OCI-LY3 (cell line): Measurements from ENCODE around the gene SMIM10L2A.
"Not testable (repeated sequence)": the region's sequence is repeated elsewhere in the genome, so short reads cannot be mapped to it uniquely, and the experiment has no call there.

Experiments
- H2AFZ ChIP-seq: fragments of 200-600, 300-600 bp; shearing (Covaris generic); 2 replicates; pipeline ENCODE4 v1.6.0; 2014; ENCODE audit warnings: antibody characterized with exemption, low read depth, low read length
- H3K27ac ChIP-seq: fragments of 200-600, 300-600 bp; sonication (generic); 2 replicates; pipeline ENCODE4 v1.5.1; 2014; ENCODE audit warnings: mild to moderate bottlenecking, low read length, moderate library complexity, mixed read lengths
- H3K27me3 ChIP-seq: fragments of 200-600, 300-600 bp; sonication (generic); 2 replicates; pipeline ENCODE4 v1.6.1; 2014; ENCODE audit warnings: low read depth, low read length, mixed read lengths
- H3K36me3 ChIP-seq: fragments of 200-600, 300-600 bp; sonication (generic); replicated peaks from 2 replicates; pipeline ENCODE3; 2014; ENCODE audit warnings: low read depth, low read length, mixed read lengths
- H3K4me1 ChIP-seq: fragments of 300-600, 200-600 bp; sonication (generic); 2 replicates; pipeline ENCODE4 v1.6.1; 2014; ENCODE audit warnings: low read length, mixed read lengths
- H3K4me2 ChIP-seq: fragments of 200-600, 300-600 bp; sonication (generic); 2 replicates; pipeline ENCODE4 v1.6.1; 2014; ENCODE audit warnings: low read length, mixed read lengths
- H3K4me3 ChIP-seq: fragments of 300-600, 200-600 bp; sonication (generic); 2 replicates; pipeline ENCODE4 v1.5.1; 2014; ENCODE audit warnings: antibody characterized with exemption, mild to moderate bottlenecking, low read length, moderate library complexity
- H3K79me2 ChIP-seq: fragments of 300-600, 200-600 bp; shearing (Covaris generic); 2 replicates; pipeline ENCODE4 v1.6.1; 2014; ENCODE audit warnings: mild to moderate bottlenecking, low read length, mixed read lengths
- H3K9ac ChIP-seq: fragments of 300-600, 200-600 bp; shearing (Covaris generic); 2 replicates; pipeline ENCODE4 v1.6.0; 2014; ENCODE audit warnings: mild to moderate bottlenecking, low read length, moderate library complexity
- H3K9me3 ChIP-seq: fragments of 200-600, 300-600 bp; shearing (Covaris generic); 2 replicates; pipeline ENCODE4 v1.6.1; 2014; ENCODE audit warnings: low read length, mixed read lengths; ENCODE audit not compliant: insufficient read depth
- H4K20me1 ChIP-seq: fragments of 200-600, 300-600 bp; sonication (generic); 2 replicates; pipeline ENCODE4 v1.6.1; 2016; ENCODE audit warnings: low read length, mixed read lengths; ENCODE audit not compliant: insufficient read depth
- EZH2phosphoT487 ChIP-seq: fragments of 200-600 bp; shearing (Covaris generic); IDR thresholded peaks from 2 replicates; pipeline ENCODE4 v1.6.1; 2018; ENCODE audit warnings: antibody characterized with exemption, mixed run types, low read depth
- TF ChIP-seq, protein P1 (sequence below): fragments of 200-600, 300-600 bp; sonication (generic); IDR thresholded peaks from 2 replicates; pipeline ENCODE4 v1.5.1; 2014; ENCODE audit warnings: antibody characterized with exemption, low read length, low read depth

The SMIM10L2A gene

DNA sequence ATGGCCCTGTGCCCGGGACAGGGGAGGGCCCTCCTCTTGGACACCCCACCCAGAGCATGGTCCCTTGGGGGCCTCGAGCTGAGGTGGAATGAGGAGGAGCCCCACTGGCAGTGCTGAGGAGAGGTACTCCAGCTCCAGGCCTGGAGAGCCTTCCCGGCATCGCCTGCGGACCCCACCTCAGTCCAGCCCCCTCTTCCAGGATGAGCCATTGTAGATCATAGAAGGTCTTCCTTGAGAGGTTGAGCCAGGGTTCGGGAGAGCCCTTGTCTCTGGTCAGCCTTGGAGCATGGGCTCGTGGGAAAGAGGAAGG is 16.9 kb downstream of the SMIM10L2A start:
- no peaks in the 10 kb centered on the region for H3K79me2 ChIP-seq
- H3K9me3 ChIP-seq: no peaks in the 10 kb centered on the region
- H3K27me3 ChIP-seq: no peaks in the 10 kb centered on the region
- H3K4me1 ChIP-seq: no peaks in the 10 kb centered on the region
- no peak overlapping the region for H3K4me3 ChIP-seq
- TF ChIP-seq, protein P1, sequence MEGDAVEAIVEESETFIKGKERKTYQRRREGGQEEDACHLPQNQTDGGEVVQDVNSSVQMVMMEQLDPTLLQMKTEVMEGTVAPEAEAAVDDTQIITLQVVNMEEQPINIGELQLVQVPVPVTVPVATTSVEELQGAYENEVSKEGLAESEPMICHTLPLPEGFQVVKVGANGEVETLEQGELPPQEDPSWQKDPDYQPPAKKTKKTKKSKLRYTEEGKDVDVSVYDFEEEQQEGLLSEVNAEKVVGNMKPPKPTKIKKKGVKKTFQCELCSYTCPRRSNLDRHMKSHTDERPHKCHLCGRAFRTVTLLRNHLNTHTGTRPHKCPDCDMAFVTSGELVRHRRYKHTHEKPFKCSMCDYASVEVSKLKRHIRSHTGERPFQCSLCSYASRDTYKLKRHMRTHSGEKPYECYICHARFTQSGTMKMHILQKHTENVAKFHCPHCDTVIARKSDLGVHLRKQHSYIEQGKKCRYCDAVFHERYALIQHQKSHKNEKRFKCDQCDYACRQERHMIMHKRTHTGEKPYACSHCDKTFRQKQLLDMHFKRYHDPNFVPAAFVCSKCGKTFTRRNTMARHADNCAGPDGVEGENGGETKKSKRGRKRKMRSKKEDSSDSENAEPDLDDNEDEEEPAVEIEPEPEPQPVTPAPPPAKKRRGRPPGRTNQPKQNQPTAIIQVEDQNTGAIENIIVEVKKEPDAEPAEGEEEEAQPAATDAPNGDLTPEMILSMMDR: no peak
- no peak for TF ChIP-seq EZH2phosphoT487
- H3K27ac ChIP-seq: no peak overlapping the region
- no peak overlapping the region for H3K9ac ChIP-seq
- no peaks in the 10 kb centered on the region for H3K36me3 ChIP-seq
- no peak overlapping the region for H3K4me2 ChIP-seq
- no peak overlapping the region for H2AFZ ChIP-seq
- no peaks in the 10 kb centered on the region for H4K20me1 ChIP-seq

DNA sequence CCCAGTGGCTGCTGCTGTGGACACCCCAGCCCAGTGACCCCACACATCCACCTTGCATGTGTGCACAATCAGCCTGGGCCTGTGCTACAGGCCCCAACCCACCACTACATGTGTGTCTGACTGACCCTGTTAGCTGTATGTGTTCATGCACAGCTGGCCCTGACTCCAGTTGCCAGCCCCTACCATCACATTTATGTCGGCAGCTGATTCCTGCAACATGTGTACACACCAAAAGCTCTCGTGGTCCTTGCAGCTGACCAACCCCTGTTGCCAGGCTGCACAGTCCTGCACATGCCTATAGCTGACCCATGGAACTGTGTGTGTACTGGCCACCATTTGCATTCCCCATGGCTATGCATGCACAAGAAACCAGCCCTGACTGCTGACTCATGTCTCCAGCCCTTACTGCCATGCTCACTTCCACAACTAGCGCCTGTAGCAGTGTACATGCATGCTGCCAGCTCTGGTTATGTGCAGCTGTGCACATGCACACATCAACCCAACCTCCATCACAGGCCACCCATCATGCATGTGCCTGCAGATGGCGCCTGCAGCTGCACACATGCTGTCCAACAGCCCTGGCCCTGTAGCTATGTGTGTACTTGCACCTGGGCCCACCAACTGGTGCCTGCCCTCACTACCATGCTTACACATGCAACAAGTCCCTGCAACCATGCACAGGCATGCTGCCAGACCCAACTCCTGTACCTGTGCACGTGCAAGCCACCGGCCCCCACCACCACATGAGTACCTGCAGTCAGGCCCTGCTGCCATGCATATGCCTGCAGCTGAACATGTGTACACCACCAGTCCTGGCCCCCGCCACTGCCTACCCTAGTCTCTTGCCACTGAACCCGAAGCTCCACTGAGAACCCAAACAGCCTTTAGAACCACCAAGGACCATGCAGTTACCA is 28.1 kb downstream of the SMIM10L2A start:
- no peaks in the 10 kb centered on the region for H4K20me1 ChIP-seq
- TF ChIP-seq EZH2phosphoT487: no peak
- TF ChIP-seq, protein P1: no peak
- no peak overlapping the region for H3K9ac ChIP-seq
- H2AFZ ChIP-seq: no peak overlapping the region
- no peaks in the 10 kb centered on the region for H3K27me3 ChIP-seq
- H3K4me2 ChIP-seq: no peak overlapping the region
- no peak overlapping the region for H3K4me3 ChIP-seq
- 0 out of 2 replicates have a peak, but pooled peaks cover 4% of the 10 kb centered on the region for H3K4me1 ChIP-seq
- no peaks in the 10 kb centered on the region for H3K79me2 ChIP-seq
- no peaks in the 10 kb centered on the region for H3K9me3 ChIP-seq
- no peak overlapping the region for H3K27ac ChIP-seq
- H3K36me3 ChIP-seq: no peaks in the 10 kb centered on the region

DNA sequence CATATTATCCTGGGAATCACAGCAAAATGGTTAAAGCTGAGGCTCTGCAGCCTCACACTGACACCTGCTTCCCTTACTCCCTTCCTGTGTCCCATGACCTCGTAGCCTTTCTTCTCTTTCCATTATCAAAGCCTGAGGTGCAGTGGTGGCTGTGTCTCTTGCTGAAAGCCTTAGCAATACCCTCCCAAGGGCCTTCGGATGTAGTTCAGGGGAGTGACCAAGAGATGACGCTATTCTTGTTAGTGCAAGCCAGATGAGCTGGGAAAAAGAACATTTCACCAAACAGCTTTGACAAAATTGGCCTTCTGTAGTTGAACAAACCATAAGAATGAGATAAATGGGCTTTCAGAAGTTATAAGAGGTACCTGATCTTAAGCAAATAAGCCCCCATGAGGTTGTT is 31.6 kb downstream of the SMIM10L2A start:
- no peak overlapping the region for H3K4me2 ChIP-seq
- H2AFZ ChIP-seq: no peak overlapping the region

DNA sequence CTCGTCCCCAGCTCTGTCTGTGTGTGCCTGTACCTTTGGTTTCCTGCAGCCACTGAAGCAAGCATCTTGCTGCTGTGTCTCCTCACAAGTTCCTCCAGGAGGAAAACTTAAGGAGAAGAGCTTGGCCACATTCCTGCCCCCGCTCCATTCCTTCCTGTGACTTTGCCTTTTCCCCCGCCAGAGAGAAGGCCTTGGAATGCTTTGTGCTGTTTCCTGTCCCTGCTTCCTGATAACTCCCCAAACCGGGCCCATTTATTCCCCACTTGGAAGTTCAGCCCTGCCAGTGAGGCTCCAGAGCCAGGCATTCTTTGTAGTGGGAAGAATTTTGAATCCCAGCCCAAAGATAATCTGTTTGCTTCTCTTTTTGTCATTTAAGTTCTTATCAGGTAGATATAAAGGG is 33.1 kb downstream of the SMIM10L2A start:
- H3K36me3 ChIP-seq: no peaks in the 10 kb centered on the region

More for the DNA sequence above, 31.6 kb downstream of the SMIM10L2A start:
- Histone ChIP-seq H3K4me1 (0 out of 2 replicates have a peak, but pooled peaks cover 4% of the 10 kb centered on the region), H3K27me3 (no peaks in the 10 kb centered on the region), H4K20me1 (no peaks in the 10 kb centered on the region), H3K4me3 (no peak overlapping the region), H3K79me2 (no peaks in the 10 kb centered on the region), H3K27ac (no peak overlapping the region), H3K36me3 (no peaks in the 10 kb centered on the region), H3K9ac (no peak overlapping the region), H3K9me3 (no peaks in the 10 kb centered on the region)
- TF ChIP-seq EZH2phosphoT487: no peak
- TF ChIP-seq, protein P1: no peak

DNA sequence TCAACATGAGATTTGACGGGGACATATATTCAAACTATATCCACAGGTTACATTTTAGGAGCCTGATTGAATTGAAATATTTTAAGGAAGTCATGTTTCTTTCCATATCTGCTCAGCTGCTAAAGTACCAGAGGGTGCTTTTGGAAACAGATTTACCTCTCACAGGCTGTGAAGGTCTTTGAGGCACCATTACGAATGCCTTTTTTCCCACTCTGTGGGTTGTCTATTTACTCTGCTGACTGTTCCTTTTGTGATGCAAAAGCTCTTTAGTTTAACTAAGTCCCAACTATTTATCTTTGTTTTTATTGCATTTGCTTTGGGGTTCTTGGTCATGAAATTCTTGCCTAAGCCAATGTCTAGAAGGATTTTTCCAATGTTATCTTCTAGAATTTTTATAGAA is 40.0 kb downstream of the SMIM10L2A start:
- not testable (repeated sequence) for H3K9me3 ChIP-seq, H4K20me1 ChIP-seq, H2AFZ ChIP-seq, H3K4me2 ChIP-seq, H3K9ac ChIP-seq, H3K4me3 ChIP-seq, H3K27me3 ChIP-seq, H3K79me2 ChIP-seq, H3K4me1 ChIP-seq, H3K36me3 ChIP-seq, H3K27ac ChIP-seq

More for the DNA sequence above, 33.1 kb downstream of the SMIM10L2A start:
- Histone ChIP-seq H2AFZ (no peak overlapping the region), H3K4me2 (no peak overlapping the region), H3K9me3 (no peaks in the 10 kb centered on the region), H3K9ac (no peak overlapping the region), H3K4me1 (0 out of 2 replicates have a peak, but pooled peaks cover 4% of the 10 kb centered on the region), H3K4me3 (no peak overlapping the region), H3K27ac (no peak overlapping the region), H3K27me3 (no peaks in the 10 kb centered on the region), H4K20me1 (no peaks in the 10 kb centered on the region), H3K79me2 (no peaks in the 10 kb centered on the region)
- TF ChIP-seq, protein P1: no peak
- no peak for TF ChIP-seq EZH2phosphoT487
